SK-N-MC (cell line): ENCODE results near the gene SLC35E1.

Experiments used
- EZH2 ChIP-seq: fragments of 200-600 bp; sonication (generic); IDR thresholded peaks from one replicate; pipeline ENCODE4 v1.6.1; 2017; ENCODE audit warnings: antibody characterized with exemption
- FOXP2 ChIP-seq: optimal IDR thresholded peaks from 2 replicates; pipeline ENCODE3; 2011; ENCODE audit warnings: mild to moderate bottlenecking, moderate library complexity; ENCODE audit not compliant: insufficient read depth; ENCODE audit errors: extremely low read length, control extremely low read depth
- POLR2AphosphoS5 ChIP-seq: IDR thresholded peaks from 2 replicates; pipeline ENCODE4 v1.6.1; 2012; ENCODE audit warnings: mild to moderate bottlenecking, low read depth, low read length, borderline replicate concordance

DNA sequence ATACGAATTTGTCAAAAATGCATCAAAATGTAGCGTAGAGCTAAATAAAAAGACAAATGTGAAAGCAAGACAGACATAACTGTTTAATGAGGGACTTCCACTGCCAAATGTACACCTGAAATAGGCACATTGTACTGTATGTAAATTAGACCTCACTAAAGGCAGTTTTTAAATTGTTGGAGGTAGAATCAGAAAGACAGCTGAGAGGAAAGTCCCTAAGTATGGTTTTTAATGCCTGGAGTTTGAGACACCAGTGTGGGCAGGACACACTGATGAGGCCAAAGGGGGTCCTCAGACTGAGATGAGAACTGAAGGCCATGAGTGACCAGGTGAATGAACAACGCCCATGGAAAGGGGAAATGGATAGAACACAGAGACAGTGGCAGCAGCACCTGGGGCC is 32.9 kb upstream of the SLC35E1 start:
- TF ChIP-seq POLR2AphosphoS5 = no peak
- no peak for TF ChIP-seq EZH2
- no peak for TF ChIP-seq FOXP2
